ENCODE data around the gene PTPRO. TPM values are rescaled to one million over a fixed set of nuclear protein-coding genes. Genes with fewer than 3 reads are reported as not detected.

The PTPRO gene
- total RNA-seq, 4 donors from 2014 or later, result 1.5 to 15.3 (median 8.0) TPM

GRCh38 chr12:15601210-15601800 lies 279.0 kb downstream of the PTPRO start:
- intact Hi-C loops (cut with DNase I; ENCODE audit: low total_unique reads), result no loop called here
- Histone ChIP-seq H3K36me3 (no peaks in the 10 kb centered on the region), H3K27me3 (no peaks in the 10 kb centered on the region), H3K4me1 (peaks cover 0 to 9% of the 10 kb centered on the region in 2 donors), H3K27ac (no peak overlapping the region), H3K9me3 (no peaks in the 10 kb centered on the region), H3K4me3 (no peak overlapping the region)
- no peak for DNase-seq
- no peak for TF ChIP-seq CTCF (IDR thresholded peaks at IDR 0.05)

GRCh38 chr12:15602051-15602672 lies 279.9 kb downstream of the PTPRO start:
- H3K27me3 ChIP-seq, result no peaks in the 10 kb centered on the region
- TF ChIP-seq CTCF (IDR thresholded peaks at IDR 0.05) (no peak), POLR2A (IDR thresholded peaks at IDR 0.05) (no peak)
- no peak overlapping the region for H3K4me3 ChIP-seq
- no peaks in the 10 kb centered on the region for H3K36me3 ChIP-seq
- no peak overlapping the region for H3K27ac ChIP-seq
- no peak for DNase-seq
- H3K4me1 ChIP-seq, result peaks cover 0 to 9% of the 10 kb centered on the region in 2 donors
- H3K9me3 ChIP-seq, result no peaks in the 10 kb centered on the region
- intact Hi-C loops (cut with DNase I; ENCODE audit: low total_unique reads), result no loop called here

GRCh38 chr12:15603474-15604085 lies 281.3 kb downstream of the PTPRO start:
- Histone ChIP-seq H3K27ac (no peak overlapping the region), H3K27me3 (no peaks in the 10 kb centered on the region), H3K4me3 (no peak overlapping the region), H3K9me3 (no peaks in the 10 kb centered on the region), H3K4me1 (peaks cover 0 to 9% of the 10 kb centered on the region in 2 donors), H3K36me3 (no peaks in the 10 kb centered on the region)
- TF ChIP-seq POLR2A (IDR thresholded peaks at IDR 0.05), result no peak
- TF ChIP-seq CTCF (IDR thresholded peaks at IDR 0.05), result no peak
- intact Hi-C loops (cut with DNase I; ENCODE audit: low total_unique reads), result no loop called here
- no peak for DNase-seq

- H3K36me3 ChIP-seq, result no peaks in the 10 kb centered on the region
- H3K9me3 ChIP-seq, result no peaks in the 10 kb centered on the region
- no peak overlapping the region for H3K4me3 ChIP-seq
- H3K27me3 ChIP-seq, result no peaks in the 10 kb centered on the region
- TF ChIP-seq CTCF (IDR thresholded peaks at IDR 0.05), result no peak
- no peak for TF ChIP-seq POLR2A (IDR thresholded peaks at IDR 0.05)
- intact Hi-C loops (cut with DNase I; ENCODE audit: low total_unique reads), result no loop called here
- H3K27ac ChIP-seq, result no peak overlapping the region
- DNase-seq, result no peak
- no peaks in the 10 kb centered on the region for H3K4me1 ChIP-seq
Measured at GRCh38 chr12:15605881-15606590, 283.7 kb downstream of the PTPRO start.

- Histone ChIP-seq H3K27me3 (no peaks in the 10 kb centered on the region), H3K4me1 (no peaks in the 10 kb centered on the region), H3K4me3 (no peak overlapping the region), H3K36me3 (no peaks in the 10 kb centered on the region), H3K27ac (no peak overlapping the region), H3K9me3 (peaks cover 0 to 2% of the 10 kb centered on the region in 2 donors)
- no peak for TF ChIP-seq CTCF (IDR thresholded peaks at IDR 0.05)
- TF ChIP-seq POLR2A (IDR thresholded peaks at IDR 0.05), result no peak
- intact Hi-C loops (cut with DNase I; ENCODE audit: low total_unique reads), result no loop called here
- DNase-seq, result no peak
Measured at GRCh38 chr12:15608406-15608805, 286.1 kb downstream of the PTPRO start.
